OCI-LY1 (cell line): ENCODE measurements around the gene GLG1.
A peak's percentile ranks its signal among the peaks of the same experiment; 100 is the strongest.

ENCODE experiments used
- H2AFZ ChIP-seq: fragments of 200-600 bp; sonication (generic), shearing (Covaris generic); 2 replicates; pipeline ENCODE4 v1.6.0; 2014; ENCODE audit warnings: antibody characterized with exemption, mild to moderate bottlenecking, low read length
- H3F3A ChIP-seq: fragments of 200-600 bp; sonication (generic), shearing (Covaris generic); 2 replicates; pipeline ENCODE4 v1.6.0; 2014; ENCODE audit warnings: mild to moderate bottlenecking, antibody characterized with exemption, low read length, moderate library complexity; ENCODE audit not compliant: insufficient read depth
- H3K27ac ChIP-seq: fragments of 200-600 bp; sonication (generic); 2 replicates; pipeline ENCODE4 v1.5.1; 2014; ENCODE audit warnings: low read length, mixed run types, mild to moderate bottlenecking, low read depth; ENCODE audit not compliant: poor library complexity, severe bottlenecking
- H3K27me3 ChIP-seq: fragments of 200-600 bp; sonication (generic); 2 replicates; pipeline ENCODE4 v1.6.0; 2014; ENCODE audit warnings: antibody characterized with exemption, mild to moderate bottlenecking, low read length, moderate library complexity; ENCODE audit not compliant: insufficient read depth
- H3K36me3 ChIP-seq: fragments of 200-600 bp; sonication (generic); 2 replicates; pipeline ENCODE4 v1.6.1; 2014; ENCODE audit warnings: mild to moderate bottlenecking, antibody characterized with exemption, low read length, moderate library complexity, mixed read lengths; ENCODE audit not compliant: insufficient read depth
- H3K4me1 ChIP-seq: fragments of 200-600 bp; sonication (generic); 2 replicates; pipeline ENCODE4 v1.5.1; 2014; ENCODE audit warnings: mild to moderate bottlenecking, low read length, moderate library complexity; ENCODE audit not compliant: insufficient read depth, severe bottlenecking
- H3K4me2 ChIP-seq: fragments of 200-600 bp; sonication (generic), shearing (Covaris generic); 2 replicates; pipeline ENCODE4 v1.6.1; 2014; ENCODE audit warnings: low read length
- H3K4me3 ChIP-seq: fragments of 200-600 bp; sonication (generic); 2 replicates; pipeline ENCODE4 v1.5.1; 2014; ENCODE audit warnings: low read length, low read depth, mild to moderate bottlenecking, mixed read lengths; ENCODE audit not compliant: poor library complexity, severe bottlenecking
- H3K79me2 ChIP-seq: fragments of 200-600 bp; shearing (Covaris generic); 2 replicates; pipeline ENCODE4 v1.6.1; 2016; ENCODE audit warnings: mixed run types, low read length, mixed read lengths; ENCODE audit not compliant: insufficient read depth
- H3K9ac ChIP-seq: fragments of 200-600 bp; sonication (generic), shearing (Covaris generic); 2 replicates; pipeline ENCODE4 v1.6.1; 2014; ENCODE audit warnings: mild to moderate bottlenecking, low read length, mixed read lengths
- H3K9me2 ChIP-seq: fragments of 200-600 bp; sonication (generic), shearing (Covaris generic); 2 replicates; pipeline ENCODE4 v1.6.1; 2014; ENCODE audit warnings: low read depth, mild to moderate bottlenecking, low read length, mixed read lengths
- H3K9me3 ChIP-seq: fragments of 200-600 bp; shearing (Covaris generic); 2 replicates; pipeline ENCODE4 v1.6.1; 2014; ENCODE audit warnings: low read length, mixed read lengths
- H4K20me1 ChIP-seq: fragments of 200-600 bp; sonication (generic), shearing (Covaris generic); 2 replicates; pipeline ENCODE4 v1.6.0; 2016; ENCODE audit warnings: mild to moderate bottlenecking, low read length; ENCODE audit not compliant: insufficient read depth
- CTCF ChIP-seq: fragments of 200-600 bp; sonication (generic), shearing (Covaris generic); IDR thresholded peaks from 2 replicates; pipeline ENCODE4 v1.5.1; 2017; ENCODE audit warnings: mild to moderate bottlenecking, antibody characterized with exemption, low read length, moderate library complexity, mixed read lengths
- EZH2 ChIP-seq: fragments of 200-600 bp; sonication (generic), shearing (Covaris generic); IDR thresholded peaks from 2 replicates; pipeline ENCODE4 v1.8.0; 2017; ENCODE audit warnings: borderline replicate concordance, mixed run types, mild to moderate bottlenecking, antibody characterized with exemption, low read length, moderate library complexity, mixed read lengths

GLG1 gene

GRCh38 chr16:74652249-74652648 is 45.3 kb upstream of the GLG1 start:
- no peaks in the 10 kb centered on the region for H3K9me3 ChIP-seq
- 0 out of 2 replicates have a peak, but pooled peaks cover 6% of the 10 kb centered on the region for H3F3A ChIP-seq
- no peak overlapping the region for H3K4me2 ChIP-seq
- no peak for TF ChIP-seq CTCF
- TF ChIP-seq EZH2: no peak
- H3K4me1 ChIP-seq: no peaks in the 10 kb centered on the region
- H3K27me3 ChIP-seq: no peaks in the 10 kb centered on the region
- peaks cover 4% of the 10 kb centered on the region; the same call in 1 of the 2 replicates for H4K20me1 ChIP-seq
- peaks cover 84% of the 10 kb centered on the region for H3K36me3 ChIP-seq
- H3K9ac ChIP-seq: no peak overlapping the region
- H2AFZ ChIP-seq: no peak overlapping the region
- H3K4me3 ChIP-seq: no peak overlapping the region
- H3K9me2 ChIP-seq: no peaks in the 10 kb centered on the region
- no peak overlapping the region for H3K27ac ChIP-seq
- peaks cover 43% of the 10 kb centered on the region for H3K79me2 ChIP-seq

GRCh38 chr16:74651841-74652240 is 44.9 kb upstream of the GLG1 start:
- Histone ChIP-seq H3K27ac (no peak overlapping the region), H3K4me3 (no peak overlapping the region), H3F3A (0 out of 2 replicates have a peak, but pooled peaks cover 6% of the 10 kb centered on the region), H3K9me3 (no peaks in the 10 kb centered on the region), H3K27me3 (no peaks in the 10 kb centered on the region), H3K9me2 (no peaks in the 10 kb centered on the region), H4K20me1 (peaks cover 3% of the 10 kb centered on the region; the same call in 1 of the 2 replicates), H3K4me1 (no peaks in the 10 kb centered on the region), H3K36me3 (peaks cover 85% of the 10 kb centered on the region), H3K9ac (no peak overlapping the region), H3K4me2 (no peak overlapping the region), H3K79me2 (peaks cover 39% of the 10 kb centered on the region), H2AFZ (no peak overlapping the region)
- TF ChIP-seq EZH2 (no peak), CTCF (no peak)

- no peaks in the 10 kb centered on the region for H3K27me3 ChIP-seq
Measured at GRCh38 chr16:74650966-74651567, 44.2 kb upstream of the GLG1 start.

More at GRCh38 chr16:74650966-74651567, 44.2 kb upstream of the GLG1 start:
- H3K4me1 ChIP-seq: no peaks in the 10 kb centered on the region
- no peak overlapping the region for H2AFZ ChIP-seq
- no peaks in the 10 kb centered on the region for H3K9me3 ChIP-seq
- H3K9me2 ChIP-seq: no peaks in the 10 kb centered on the region
- H3F3A ChIP-seq: 0 out of 2 replicates have a peak, but pooled peaks cover 6% of the 10 kb centered on the region
- TF ChIP-seq CTCF (peak; percentile 48), EZH2 (no peak)
- no peak overlapping the region for H3K4me2 ChIP-seq
- H3K4me3 ChIP-seq: no peak overlapping the region
- H3K27ac ChIP-seq: no peak overlapping the region
- H3K79me2 ChIP-seq: peaks cover 32% of the 10 kb centered on the region
- no peaks in the 10 kb centered on the region for H4K20me1 ChIP-seq
- no peak overlapping the region for H3K9ac ChIP-seq
- peaks cover 86% of the 10 kb centered on the region for H3K36me3 ChIP-seq
